Heart right ventricle (tissue), 16 donors: ENCODE measurements around the gene PAF1. TPM values are rescaled to one million over a fixed set of nuclear protein-coding genes. Genes with fewer than 3 reads are reported as not detected.

Source experiments
- ATAC-seq, 8 donors: fragments of 200-7000 bp; cut with Tn5 transposase; one replicate each; pipeline ENCODE4 v1.9.1; 2020; ENCODE audit warnings: mild to moderate bottlenecking in 8 of 8, moderate library complexity in 8 of 8, moderate number of reproducible peaks in 1 of 8
- DNase-seq, 2 donors: peaks; one replicate each; pipeline ENCODE4 v3.0.0-alpha.2; 2020
- H3K27ac ChIP-seq, 10 donors: fragments of 200-600 bp; sonication (generic) in 2 of 10; one replicate each; pipeline versions ENCODE4 v1.5.0 to v1.8.0; 2020 to 2022; ENCODE audit warnings: mild to moderate bottlenecking in 3 of 10
- H3K27me3 ChIP-seq, 7 donors: fragments of 200-600 bp; one replicate each; pipeline ENCODE4 v1.8.0; 2021 to 2022; ENCODE audit warnings: mild to moderate bottlenecking in 2 of 7
- H3K36me3 ChIP-seq, 9 donors: fragments of 200-600 bp; sonication (generic) in 1 of 9; one replicate each; pipeline versions ENCODE4 v1.5.0 to v1.8.0; 2020 to 2022; ENCODE audit warnings: mild to moderate bottlenecking in 2 of 9
- H3K4me1 ChIP-seq, 9 donors: fragments of 200-600 bp; sonication (generic) in 1 of 9; one replicate each; pipeline versions ENCODE4 v1.5.0 to v1.8.0; 2020 to 2022; ENCODE audit warnings: mild to moderate bottlenecking in 4 of 9
- H3K4me3 ChIP-seq, 10 donors: fragments of 200-600 bp; sonication (generic) in 2 of 10; one replicate each; pipeline versions ENCODE4 v1.5.0 to v1.8.0; 2020 to 2022; ENCODE audit warnings: mild to moderate bottlenecking in 7 of 10, moderate library complexity in 2 of 10
- H3K9me3 ChIP-seq, 11 donors: fragments of 200-600 bp in 10 of 11; sonication (generic) in 2 of 11; one replicate each; pipeline versions ENCODE4 v1.5.0 to v1.8.0; 2013 to 2022; ENCODE audit warnings: mild to moderate bottlenecking in 2 of 11, control low read depth in 1 of 11, moderate library complexity in 1 of 11
- CTCF ChIP-seq, 9 donors: fragments of 200-600 bp; sonication (generic) in 2 of 9; IDR thresholded peaks; one replicate each; pipeline versions ENCODE4 v1.5.0 to v1.8.0; 2021 to 2022; ENCODE audit warnings: antibody characterized with exemption in 9 of 9, mild to moderate bottlenecking in 5 of 9, moderate library complexity in 1 of 9
- WGBS, 2 donors: extraction: QIAGEN DNeasy Blood & Tissue Kit; methylation state at CpG; one replicate each; pipeline ENCODE4 v1.1.7; 2013; ENCODE audit warnings: inconsistent platforms in 1 of 2; 5-methylcytosine and 5-hydroxymethylcytosine counted together
- intact Hi-C, 10 donors: fragments of 100-400 bp; cut with DNase I; formaldehyde crosslinking; loops; one replicate each; pipeline versions ENCODE4 v1.11.1 to v1.14.2; 2022
- polyA plus RNA-seq, 2 donors: library from polyadenylated mRNA; stranded (reverse); fragments of 200-250 nt; gene quantifications; one replicate each; pipeline ENCODE4 v1.2.3, GENCODE V29; 2013
- total RNA-seq, 10 donors: library from RNA; stranded (reverse); fragmentation: NEBNext Ultra II Directional in 3 of 10; extraction: Animal tissue kit (Norgen Biotek cat#: 25700) in 3 of 10; gene quantifications; one replicate each; pipeline versions ENCODE4 v1.2.1 to v1.2.4, GENCODE V29; 2021 to 2023
- donor health status: Arrhythmogenic right ventricular cardiomyopathy.
- donor health status: ischemic (EF 13 %, LVEDD 7.1; RV severe dilation, severe dysfunction).
- donor health status: healthy with polysubstance abuse.
- donor health status: DM: no; HTN: yes; CAD: no.
- donor health status: DM: no; HTN: no; CAD: no.
- donor health status: ischemic (EF 25% LVEDD 6.9; RV normal size, moderate dysfunction).
- donor health status: ischemic (EF 25% LVEDD 5.7; RV mildly dilated, moderate dysfunction).
- donor health status: healthy.
- donor health status: DM: yes; HTN: yes; CAD: no.
- donor health status: Ischemic cardiomyopathy.
- donor health status: ischemic (EF 35%, LVEDD 5.7; RV mildly dilated, moderate dysfunction).
- donor health status: nonischemic (EF 11% LVEDD 7.7; RV severe dilation, severe dysfunction).
- donor health status: DM: yes; HTN: yes; CAD: no.
- donor health status: PGD.
- donor health status: ischemic (EF 29% LVEDD 5.4; RV normal size, mild dysfunction).
- donor health status: nonischemic (EF 23%, LVEDD 6.1; RV moderate dilation, normal function).

PAF1 gene
- total and polyA plus RNA-seq, 12 donors = 24.1 to 48.2 (median 38.8) TPM

- peaks cover 10 to 30% (median 19%) of the 10 kb centered on the region in 9 donors for H3K4me1 ChIP-seq
- no peak overlapping the region for H3K27ac ChIP-seq
- whole genome bisulfite sequencing, 2 donors = 61% methylated on average over 5 of the region's 5 CpGs
- H3K4me3 ChIP-seq = no peak overlapping the region
- intact Hi-C loops = no loop called here
- no peak for DNase-seq
- ATAC-seq = no peak
- no peak for TF ChIP-seq CTCF (IDR thresholded peaks at IDR 0.05)
- no peaks in the 10 kb centered on the region for H3K27me3 ChIP-seq
- H3K9me3 ChIP-seq = no peaks in the 10 kb centered on the region
- peaks cover 0 to 44% (median 0%) of the 10 kb centered on the region in 9 donors for H3K36me3 ChIP-seq
Observed at GRCh38 chr19:39426170-39426569, 35.3 kb upstream of the PAF1 start.

- peaks cover 10 to 26% (median 19%) of the 10 kb centered on the region in 9 donors for H3K4me1 ChIP-seq
- intact Hi-C loops = no loop called here
Observed at GRCh38 chr19:39425744-39426143, 34.8 kb upstream of the PAF1 start.

GRCh38 chr19:39424934-39425333, 34.0 kb upstream of the PAF1 start:
- Histone ChIP-seq H3K9me3 (no peaks in the 10 kb centered on the region), H3K4me1 (peaks cover 10 to 22% (median 18%) of the 10 kb centered on the region in 9 donors), H3K27me3 (no peaks in the 10 kb centered on the region), H3K27ac (no peak overlapping the region), H3K4me3 (no peak overlapping the region), H3K36me3 (peaks cover 0 to 56% (median 0%) of the 10 kb centered on the region in 9 donors)
- 80 to 81% methylated on average over 16 of the region's 16 CpGs for WGBS, 2 donors
- DNase-seq = no peak
- no peak for TF ChIP-seq CTCF (IDR thresholded peaks at IDR 0.05)
- ATAC-seq = no peak
- intact Hi-C loops = no loop called here

More at GRCh38 chr19:39425744-39426143, 34.8 kb upstream of the PAF1 start:
- H3K27me3 ChIP-seq = no peaks in the 10 kb centered on the region
- H3K27ac ChIP-seq = no peak overlapping the region
- no peak overlapping the region for H3K4me3 ChIP-seq
- no peak for TF ChIP-seq CTCF (IDR thresholded peaks at IDR 0.05)
- DNase-seq = no peak
- H3K36me3 ChIP-seq = peaks cover 0 to 48% (median 0%) of the 10 kb centered on the region in 9 donors
- WGBS, 2 donors = 88 to 93% methylated on average over 7 of the region's 7 CpGs
- no peak for ATAC-seq
- no peaks in the 10 kb centered on the region for H3K9me3 ChIP-seq

- intact Hi-C loops = no loop called here
- Histone ChIP-seq H3K4me3 (no peak overlapping the region), H3K27ac (no peak overlapping the region), H3K4me1 (peaks cover 1 to 12% (median 9%) of the 10 kb centered on the region in 9 donors), H3K9me3 (no peaks in the 10 kb centered on the region), H3K27me3 (no peaks in the 10 kb centered on the region), H3K36me3 (peaks cover 0 to 71% (median 0%) of the 10 kb centered on the region in 9 donors)
- peak in 1 of 2 donors; percentile 9 for DNase-seq
- ATAC-seq = no peak
- 85 to 88% methylated on average over 35 of the region's 35 CpGs for WGBS, 2 donors
- TF ChIP-seq CTCF (IDR thresholded peaks at IDR 0.05) = no peak
Observed at GRCh38 chr19:39423258-39424086, 32.6 kb upstream of the PAF1 start.
